ENCODE data around the gene MEGF8.

The MEGF8 gene

DNA sequence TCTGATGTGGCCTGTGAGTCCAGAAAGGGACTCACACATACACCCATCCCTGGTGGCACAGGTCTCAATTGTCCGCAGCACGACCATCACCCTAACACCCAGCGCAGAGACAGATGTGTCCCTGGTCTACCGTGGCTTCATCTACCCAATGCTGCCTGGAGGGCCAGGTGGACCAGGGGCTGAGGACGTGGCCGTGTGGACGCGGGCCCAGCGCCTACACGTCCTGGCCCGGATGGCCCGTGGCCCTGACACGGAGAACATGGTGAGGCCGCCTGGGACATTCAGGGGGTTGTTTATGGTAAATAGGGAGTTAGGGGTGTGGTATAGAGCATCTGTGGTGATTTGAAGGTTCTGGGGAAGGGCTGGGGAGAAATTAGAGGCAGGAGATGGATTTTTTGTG is 22.8 kb downstream of the MEGF8 start:
- no peak overlapping the region for H3K27ac Mint-ChIP-seq
- H3K27me3 Mint-ChIP-seq: no peaks in the 10 kb centered on the region
- H3K4me3 Mint-ChIP-seq: no peak overlapping the region
- peaks cover 6% of the 10 kb centered on the region for H3K36me3 Mint-ChIP-seq
- no peaks in the 10 kb centered on the region for H3K9me3 Mint-ChIP-seq (ENCODE audit: low read depth)
- H3K4me1 Mint-ChIP-seq (ENCODE audit: low read depth): no peaks in the 10 kb centered on the region

DNA sequence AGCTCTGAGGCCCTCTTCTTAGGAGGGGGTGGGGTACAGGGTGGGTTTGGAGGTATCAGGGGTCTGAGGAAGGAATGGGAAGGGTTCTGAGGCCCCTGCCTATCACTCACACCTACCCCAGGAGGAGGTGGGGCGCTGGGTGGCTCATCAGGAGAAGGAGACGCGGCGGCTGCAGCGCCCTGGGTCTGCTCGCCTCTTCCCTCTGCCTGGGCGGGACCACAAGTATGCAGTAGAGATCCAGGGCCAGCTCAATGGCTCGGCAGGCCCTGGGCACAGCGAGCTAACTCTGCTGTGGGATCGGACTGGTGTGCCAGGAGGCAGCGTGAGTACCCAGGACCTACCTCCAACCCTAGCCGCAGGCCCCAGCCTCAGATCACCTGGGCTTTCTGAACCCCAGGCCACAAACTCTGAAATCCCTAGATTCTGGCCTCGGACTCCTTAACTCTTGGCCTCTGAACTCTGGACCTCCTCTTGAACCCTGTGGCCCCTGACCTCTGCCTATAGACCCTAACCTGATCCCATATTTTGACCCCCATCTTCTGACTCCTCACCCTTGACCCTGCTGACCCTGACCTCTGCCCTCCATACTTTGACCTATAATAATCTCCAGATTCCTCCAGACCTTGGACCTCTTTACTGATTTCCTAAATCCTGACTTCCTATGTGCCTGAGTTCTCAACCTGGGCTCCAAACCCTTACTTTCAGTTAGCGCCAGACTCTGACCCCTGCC is 24.1 kb downstream of the MEGF8 start:
- H3K27me3 Mint-ChIP-seq: no peaks in the 10 kb centered on the region
- peaks cover 6% of the 10 kb centered on the region for H3K36me3 Mint-ChIP-seq
- no peaks in the 10 kb centered on the region for H3K9me3 Mint-ChIP-seq (ENCODE audit: low read depth)

GRCh38 chr19:42350417-42350816 is 25.0 kb downstream of the MEGF8 start:
- Mint-ChIP-seq H3K9me3 (ENCODE audit: low read depth) (no peaks in the 10 kb centered on the region), H3K36me3 (peaks cover 3% of the 10 kb centered on the region), H3K4me1 (ENCODE audit: low read depth) (no peaks in the 10 kb centered on the region), H3K27me3 (no peaks in the 10 kb centered on the region), H3K27ac (no peak overlapping the region), H3K4me3 (no peak overlapping the region)

More for the DNA sequence above, 24.1 kb downstream of the MEGF8 start:
- H3K27ac Mint-ChIP-seq: no peak overlapping the region
- H3K4me1 Mint-ChIP-seq (ENCODE audit: low read depth): no peaks in the 10 kb centered on the region
- H3K4me3 Mint-ChIP-seq: no peak overlapping the region

DNA sequence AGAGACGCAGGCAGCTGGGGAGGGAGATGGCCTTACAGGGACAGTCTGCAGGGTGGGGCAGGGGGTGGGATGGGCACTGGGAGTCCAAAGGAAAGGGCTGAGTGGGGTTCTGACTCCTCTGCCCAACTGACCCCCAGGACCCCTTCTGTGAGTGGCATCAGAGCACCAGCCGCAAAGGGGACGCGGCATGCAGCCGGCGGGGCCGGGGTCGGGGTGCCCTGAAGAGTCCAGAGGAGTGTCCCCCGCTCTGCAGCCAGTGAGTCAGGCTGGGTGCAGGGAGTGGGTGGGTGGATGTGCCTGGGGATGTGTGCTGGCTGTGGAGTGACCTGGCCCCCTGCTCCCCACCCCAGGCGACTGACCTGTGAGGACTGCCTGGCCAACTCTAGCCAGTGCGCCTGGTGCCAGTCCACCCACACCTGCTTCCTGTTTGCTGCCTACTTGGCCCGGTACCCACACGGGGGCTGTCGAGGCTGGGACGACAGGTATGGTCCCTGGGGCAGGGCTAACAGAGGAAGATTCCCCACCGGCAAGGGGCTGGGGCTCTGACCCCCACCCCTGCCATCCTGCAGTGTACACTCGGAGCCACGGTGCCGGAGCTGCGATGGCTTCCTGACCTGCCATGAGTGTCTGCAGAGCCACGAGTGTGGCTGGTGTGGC is 25.8 kb downstream of the MEGF8 start:
- Mint-ChIP-seq H3K4me1 (ENCODE audit: low read depth) (no peaks in the 10 kb centered on the region), H3K4me3 (no peak overlapping the region), H3K27ac (no peak overlapping the region), H3K27me3 (no peaks in the 10 kb centered on the region), H3K9me3 (ENCODE audit: low read depth) (no peaks in the 10 kb centered on the region), H3K36me3 (peaks cover 2% of the 10 kb centered on the region)

DNA sequence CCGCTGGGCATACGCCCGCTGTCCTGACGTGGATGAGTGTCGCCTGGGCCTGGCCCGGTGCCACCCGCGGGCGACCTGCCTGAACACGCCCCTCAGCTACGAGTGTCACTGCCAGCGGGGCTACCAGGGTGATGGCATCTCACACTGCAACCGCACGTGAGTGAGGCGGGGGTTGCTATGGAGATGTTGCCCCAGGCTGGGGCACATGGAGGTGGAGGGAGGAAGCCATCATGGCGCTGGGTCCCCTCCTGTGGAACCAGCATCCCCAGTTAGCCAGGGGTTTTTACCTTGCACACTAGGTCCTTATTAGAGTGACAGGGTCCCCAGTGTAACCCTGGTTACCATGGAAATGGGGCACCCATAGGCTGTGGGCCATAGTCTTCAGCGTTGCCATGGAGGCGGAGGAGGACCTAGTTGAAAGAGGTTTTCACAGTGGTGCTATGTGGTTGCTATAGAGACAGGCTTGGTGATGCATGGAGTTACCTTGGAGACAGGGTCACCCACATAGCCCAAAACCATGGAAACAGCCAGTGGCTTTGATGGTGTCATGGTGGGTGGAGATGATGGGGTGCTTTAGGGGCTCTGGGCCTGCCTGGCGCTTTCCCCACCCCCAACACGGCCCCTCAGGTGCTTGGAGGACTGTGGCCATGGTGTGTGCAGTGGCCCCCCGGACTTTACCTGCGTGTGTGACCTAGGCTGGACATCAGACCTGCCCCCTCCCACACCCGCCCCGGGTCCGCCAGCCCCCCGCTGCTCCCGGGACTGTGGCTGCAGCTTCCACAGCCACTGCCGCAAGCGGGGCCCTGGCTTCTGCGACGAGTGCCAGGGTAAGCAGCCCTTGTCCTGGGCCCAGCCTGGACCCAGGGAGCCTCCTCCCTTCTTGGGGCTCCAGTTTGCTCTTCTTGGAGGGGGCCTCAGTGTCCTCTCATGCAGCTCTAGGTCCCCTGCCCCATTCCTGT is 27.1 kb downstream of the MEGF8 start:
- H3K4me3 Mint-ChIP-seq: no peak overlapping the region
- no peak overlapping the region for H3K27ac Mint-ChIP-seq
- H3K9me3 Mint-ChIP-seq (ENCODE audit: low read depth): no peaks in the 10 kb centered on the region
- no peaks in the 10 kb centered on the region for H3K4me1 Mint-ChIP-seq (ENCODE audit: low read depth)
- H3K36me3 Mint-ChIP-seq: peaks cover 2% of the 10 kb centered on the region
- H3K27me3 Mint-ChIP-seq: no peaks in the 10 kb centered on the region

- Mint-ChIP-seq H3K9me3 (ENCODE audit: low read depth) (no peaks in the 10 kb centered on the region), H3K4me3 (no peak overlapping the region), H3K27ac (no peak overlapping the region), H3K4me1 (ENCODE audit: low read depth) (no peaks in the 10 kb centered on the region), H3K27me3 (no peaks in the 10 kb centered on the region), H3K36me3 (peaks cover 2% of the 10 kb centered on the region)
Observed at GRCh38 chr19:42353341-42354015, 28.0 kb downstream of the MEGF8 start.

DNA sequence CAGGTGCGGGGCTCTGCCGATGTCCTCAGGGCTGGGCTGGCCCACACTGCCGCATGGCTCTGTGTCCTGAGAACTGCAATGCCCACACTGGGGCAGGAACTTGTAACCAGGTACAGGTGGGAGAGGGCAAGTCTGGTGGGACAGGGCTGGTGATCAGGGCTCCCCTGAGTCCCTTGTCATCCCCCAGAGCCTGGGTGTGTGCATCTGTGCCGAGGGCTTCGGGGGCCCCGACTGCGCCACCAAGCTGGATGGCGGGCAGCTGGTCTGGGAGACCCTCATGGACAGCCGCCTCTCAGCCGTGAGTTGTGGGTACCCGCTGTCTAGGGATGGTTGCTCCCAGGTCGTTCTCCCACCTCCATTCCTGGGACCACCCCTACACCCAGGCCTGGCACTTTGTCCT is 30.5 kb downstream of the MEGF8 start:
- no peak overlapping the region for H3K27ac Mint-ChIP-seq
- no peaks in the 10 kb centered on the region for H3K4me1 Mint-ChIP-seq (ENCODE audit: low read depth)
- peaks cover 2% of the 10 kb centered on the region for H3K36me3 Mint-ChIP-seq
- no peaks in the 10 kb centered on the region for H3K9me3 Mint-ChIP-seq (ENCODE audit: low read depth)
- no peak overlapping the region for H3K4me3 Mint-ChIP-seq
- H3K27me3 Mint-ChIP-seq: no peaks in the 10 kb centered on the region

DNA sequence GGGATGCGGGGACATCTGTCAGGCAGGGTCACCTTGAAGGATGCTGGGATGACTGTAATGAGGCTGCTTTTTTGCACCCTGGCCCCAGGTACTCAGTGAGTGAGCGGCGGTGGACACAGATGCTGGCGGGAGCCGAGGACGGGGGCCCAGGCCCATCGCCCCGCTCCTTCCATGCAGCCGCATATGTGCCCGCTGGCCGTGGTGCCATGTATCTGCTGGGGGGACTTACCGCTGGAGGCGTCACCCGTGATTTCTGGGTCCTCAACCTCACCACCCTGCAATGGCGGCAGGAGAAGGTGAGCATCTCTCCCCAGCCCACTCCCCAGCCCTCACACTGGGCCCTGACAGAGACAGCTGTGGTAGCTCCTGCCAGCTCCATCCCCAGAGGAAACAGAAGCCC is 31.3 kb downstream of the MEGF8 start:
- no peaks in the 10 kb centered on the region for H3K27me3 Mint-ChIP-seq
- no peaks in the 10 kb centered on the region for H3K4me1 Mint-ChIP-seq (ENCODE audit: low read depth)
- no peak overlapping the region for H3K4me3 Mint-ChIP-seq
- no peaks in the 10 kb centered on the region for H3K9me3 Mint-ChIP-seq (ENCODE audit: low read depth)
- no peak overlapping the region for H3K27ac Mint-ChIP-seq
- H3K36me3 Mint-ChIP-seq: peaks cover 2% of the 10 kb centered on the region

- Mint-ChIP-seq H3K27me3 (no peaks in the 10 kb centered on the region), H3K27ac (no peak overlapping the region), H3K9me3 (ENCODE audit: low read depth) (no peaks in the 10 kb centered on the region), H3K4me3 (no peak overlapping the region), H3K36me3 (peaks cover 2% of the 10 kb centered on the region), H3K4me1 (ENCODE audit: low read depth) (no peaks in the 10 kb centered on the region)
Observed at GRCh38 chr19:42357290-42357689, 31.9 kb downstream of the MEGF8 start.

GRCh38 chr19:42360787-42361544 is 35.5 kb downstream of the MEGF8 start:
- no peaks in the 10 kb centered on the region for H3K4me1 Mint-ChIP-seq (ENCODE audit: low read depth)
- no peaks in the 10 kb centered on the region for H3K27me3 Mint-ChIP-seq
- peaks cover 5% of the 10 kb centered on the region for H3K36me3 Mint-ChIP-seq
- no peak overlapping the region for H3K27ac Mint-ChIP-seq
- no peak overlapping the region for H3K4me3 Mint-ChIP-seq
- no peaks in the 10 kb centered on the region for H3K9me3 Mint-ChIP-seq (ENCODE audit: low read depth)

DNA sequence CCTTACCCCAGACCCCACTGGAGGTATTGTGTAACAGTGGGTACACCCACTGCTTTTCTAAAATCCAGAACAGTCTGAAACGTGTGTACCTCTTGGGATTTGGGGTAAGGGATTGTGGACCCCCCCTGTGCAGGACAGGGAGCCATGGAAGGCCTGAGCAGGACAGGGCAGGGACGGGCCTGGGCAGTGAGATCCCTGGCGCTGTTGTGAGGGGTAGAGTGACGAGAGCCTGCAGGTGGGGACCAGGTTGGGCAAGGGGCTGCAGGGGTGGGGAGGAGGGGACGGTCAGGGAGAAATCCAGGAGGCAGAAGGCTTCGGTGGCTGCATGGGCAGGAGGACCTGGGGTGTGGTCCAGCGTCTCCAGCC is 36.1 kb downstream of the MEGF8 start:
- Mint-ChIP-seq H3K4me3 (no peak overlapping the region), H3K4me1 (ENCODE audit: low read depth) (no peaks in the 10 kb centered on the region), H3K27me3 (no peaks in the 10 kb centered on the region), H3K9me3 (ENCODE audit: low read depth) (no peaks in the 10 kb centered on the region), H3K27ac (no peak overlapping the region), H3K36me3 (peaks cover 5% of the 10 kb centered on the region)

- Mint-ChIP-seq H3K9me3 (ENCODE audit: low read depth) (no peaks in the 10 kb centered on the region), H3K4me1 (ENCODE audit: low read depth) (no peaks in the 10 kb centered on the region), H3K4me3 (no peak overlapping the region), H3K36me3 (peaks cover 5% of the 10 kb centered on the region), H3K27ac (no peak overlapping the region), H3K27me3 (no peaks in the 10 kb centered on the region)
Observed at GRCh38 chr19:42362342-42362741, 36.9 kb downstream of the MEGF8 start.

DNA sequence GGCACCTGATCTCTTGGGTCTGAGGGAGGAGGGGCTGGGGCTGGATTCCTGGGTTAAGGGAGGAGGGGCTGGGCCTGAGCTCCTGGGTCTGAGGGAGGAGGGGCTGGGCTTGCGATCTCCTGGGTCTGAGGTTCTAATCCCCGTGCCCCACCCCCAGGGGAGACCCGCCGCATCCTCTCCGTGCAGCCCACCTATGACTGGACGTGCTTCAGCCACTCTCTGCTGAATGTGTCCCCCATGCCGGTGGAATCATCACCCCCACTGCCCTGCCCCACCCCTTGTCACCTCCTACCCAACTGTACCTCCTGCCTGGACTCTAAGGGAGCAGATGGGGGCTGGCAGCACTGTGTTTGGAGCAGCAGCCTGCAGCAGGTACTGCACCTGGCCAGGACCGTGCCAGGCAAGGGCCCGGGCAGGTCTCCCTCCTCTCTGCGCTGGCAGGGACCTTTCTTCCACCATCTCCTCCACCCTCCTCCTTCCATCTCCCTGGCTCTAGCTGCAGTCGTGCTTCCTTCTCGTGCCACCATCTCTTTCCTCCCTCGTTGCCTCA is 37.5 kb downstream of the MEGF8 start:
- no peaks in the 10 kb centered on the region for H3K4me1 Mint-ChIP-seq (ENCODE audit: low read depth)
- H3K4me3 Mint-ChIP-seq: no peak overlapping the region

More for the DNA sequence above, 37.5 kb downstream of the MEGF8 start:
- peaks cover 5% of the 10 kb centered on the region for H3K36me3 Mint-ChIP-seq
- H3K9me3 Mint-ChIP-seq (ENCODE audit: low read depth): no peaks in the 10 kb centered on the region
- H3K27ac Mint-ChIP-seq: no peak overlapping the region
- H3K27me3 Mint-ChIP-seq: no peaks in the 10 kb centered on the region
